Loucy (cell line): ENCODE measurements around the gene ZNF688.

Source experiments
- H2AFZ ChIP-seq: fragments of 200-600 bp; sonication (generic); 2 replicates; pipeline ENCODE4 v1.6.0; 2016; ENCODE audit warnings: antibody characterized with exemption, mild to moderate bottlenecking, low read length, moderate library complexity
- H3F3A ChIP-seq: fragments of 200-600 bp; 2 replicates; pipeline ENCODE4 v1.6.0; 2016; ENCODE audit warnings: antibody characterized with exemption, low read depth, mild to moderate bottlenecking
- H3K27me3 ChIP-seq: fragments of 200-600 bp; sonication (generic); 2 replicates; pipeline ENCODE4 v1.6.1; 2014; ENCODE audit warnings: low read length, mild to moderate bottlenecking; ENCODE audit not compliant: insufficient read depth, poor library complexity, severe bottlenecking
- H3K36me3 ChIP-seq: fragments of 200-600 bp; sonication (generic); 2 replicates; pipeline ENCODE4 v1.6.1; 2016; ENCODE audit warnings: low read length; ENCODE audit not compliant: insufficient read depth
- H3K4me1 ChIP-seq: fragments of 200-600 bp; sonication (generic); 2 replicates; pipeline ENCODE4 v1.5.1; 2014; ENCODE audit warnings: low read length, mild to moderate bottlenecking; ENCODE audit not compliant: insufficient read depth, poor library complexity, severe bottlenecking
- H3K4me2 ChIP-seq: fragments of 200-600 bp; sonication (generic); 2 replicates; pipeline ENCODE4 v1.6.0; 2014; ENCODE audit warnings: antibody characterized with exemption, low read length, low read depth, mild to moderate bottlenecking; ENCODE audit not compliant: poor library complexity, severe bottlenecking
- H3K4me3 ChIP-seq: fragments of 200-600 bp; sonication (generic); 2 replicates; pipeline ENCODE4 v1.5.1; 2014; ENCODE audit warnings: low read length, mild to moderate bottlenecking, mixed read lengths; ENCODE audit not compliant: poor library complexity, severe bottlenecking
- H3K79me2 ChIP-seq: fragments of 200-600 bp; sonication (generic); 2 replicates; pipeline ENCODE4 v1.6.1; 2014; ENCODE audit warnings: low read length; ENCODE audit not compliant: insufficient read depth
- H3K9ac ChIP-seq: fragments of 200-600 bp; sonication (generic); 2 replicates; pipeline ENCODE4 v1.6.0; 2014; ENCODE audit warnings: mild to moderate bottlenecking, low read depth, low read length, moderate library complexity; ENCODE audit not compliant: poor library complexity, severe bottlenecking
- H3K9me2 ChIP-seq: fragments of 200-600 bp; sonication (generic); replicated peaks from 2 replicates; pipeline ENCODE4 v1.6.1; 2016; ENCODE audit warnings: low read depth, low read length, mixed read lengths
- H3K9me3 ChIP-seq: fragments of 200-600 bp; sonication (generic); 2 replicates; pipeline ENCODE4 v1.6.1; 2014; ENCODE audit warnings: mild to moderate bottlenecking, antibody characterized with exemption, low read length, low read depth; ENCODE audit not compliant: insufficient read depth
- H4K20me1 ChIP-seq: fragments of 200-600 bp; sonication (generic); 2 replicates; pipeline ENCODE4 v1.6.0; 2014; ENCODE audit warnings: antibody characterized with exemption, low read length, mild to moderate bottlenecking; ENCODE audit not compliant: insufficient read depth, poor library complexity, severe bottlenecking
- EZH2phosphoT487 ChIP-seq: fragments of 200-600 bp; IDR thresholded peaks from 2 replicates; pipeline ENCODE4 v1.6.1; 2018; ENCODE audit warnings: antibody characterized with exemption, mild to moderate bottlenecking, moderate library complexity, borderline replicate concordance
- TF ChIP-seq, protein P1 (sequence below): fragments of 200-600 bp; sonication (generic); conservative IDR thresholded peaks from 2 replicates; pipeline ENCODE4 v1.5.1; 2014; ENCODE audit warnings: mild to moderate bottlenecking, antibody characterized with exemption, low read length

The ZNF688 gene

DNA sequence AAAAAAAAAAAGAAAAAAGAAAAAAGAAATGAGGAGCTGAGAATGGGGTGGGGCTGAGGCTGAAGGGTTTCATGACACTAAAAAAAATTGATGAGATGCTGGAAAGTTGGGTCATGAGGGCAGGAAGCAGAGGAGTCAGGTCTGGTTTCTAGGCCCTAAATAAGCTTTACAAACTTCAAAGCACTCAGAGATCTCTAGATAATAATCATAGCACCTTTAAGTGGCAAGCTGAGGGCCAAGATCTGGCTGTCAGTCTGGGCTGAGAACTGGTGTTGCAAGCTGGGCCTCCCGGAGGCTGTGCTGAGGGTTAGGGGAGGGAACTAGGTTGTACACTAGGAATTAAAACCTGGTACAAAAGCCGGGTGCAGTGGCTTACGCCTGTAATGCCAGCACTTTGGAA lies 19.7 kb downstream of the ZNF688 start:
- Histone ChIP-seq H3K36me3 (no peaks in the 10 kb centered on the region), H3K27me3 (no peaks in the 10 kb centered on the region), H3K9me2 (no peaks in the 10 kb centered on the region), H4K20me1 (no peaks in the 10 kb centered on the region), H2AFZ (no peak overlapping the region), H3K9me3 (no peaks in the 10 kb centered on the region), H3K79me2 (peaks cover 43% of the 10 kb centered on the region), H3F3A (no peaks in the 10 kb centered on the region), H3K4me3 (no peak overlapping the region), H3K4me2 (peak overlapping the region; percentile 14), H3K9ac (no peak overlapping the region), H3K4me1 (peaks cover 21% of the 10 kb centered on the region)
- TF ChIP-seq, protein P1, sequence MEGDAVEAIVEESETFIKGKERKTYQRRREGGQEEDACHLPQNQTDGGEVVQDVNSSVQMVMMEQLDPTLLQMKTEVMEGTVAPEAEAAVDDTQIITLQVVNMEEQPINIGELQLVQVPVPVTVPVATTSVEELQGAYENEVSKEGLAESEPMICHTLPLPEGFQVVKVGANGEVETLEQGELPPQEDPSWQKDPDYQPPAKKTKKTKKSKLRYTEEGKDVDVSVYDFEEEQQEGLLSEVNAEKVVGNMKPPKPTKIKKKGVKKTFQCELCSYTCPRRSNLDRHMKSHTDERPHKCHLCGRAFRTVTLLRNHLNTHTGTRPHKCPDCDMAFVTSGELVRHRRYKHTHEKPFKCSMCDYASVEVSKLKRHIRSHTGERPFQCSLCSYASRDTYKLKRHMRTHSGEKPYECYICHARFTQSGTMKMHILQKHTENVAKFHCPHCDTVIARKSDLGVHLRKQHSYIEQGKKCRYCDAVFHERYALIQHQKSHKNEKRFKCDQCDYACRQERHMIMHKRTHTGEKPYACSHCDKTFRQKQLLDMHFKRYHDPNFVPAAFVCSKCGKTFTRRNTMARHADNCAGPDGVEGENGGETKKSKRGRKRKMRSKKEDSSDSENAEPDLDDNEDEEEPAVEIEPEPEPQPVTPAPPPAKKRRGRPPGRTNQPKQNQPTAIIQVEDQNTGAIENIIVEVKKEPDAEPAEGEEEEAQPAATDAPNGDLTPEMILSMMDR = no peak
- no peak for TF ChIP-seq EZH2phosphoT487

DNA sequence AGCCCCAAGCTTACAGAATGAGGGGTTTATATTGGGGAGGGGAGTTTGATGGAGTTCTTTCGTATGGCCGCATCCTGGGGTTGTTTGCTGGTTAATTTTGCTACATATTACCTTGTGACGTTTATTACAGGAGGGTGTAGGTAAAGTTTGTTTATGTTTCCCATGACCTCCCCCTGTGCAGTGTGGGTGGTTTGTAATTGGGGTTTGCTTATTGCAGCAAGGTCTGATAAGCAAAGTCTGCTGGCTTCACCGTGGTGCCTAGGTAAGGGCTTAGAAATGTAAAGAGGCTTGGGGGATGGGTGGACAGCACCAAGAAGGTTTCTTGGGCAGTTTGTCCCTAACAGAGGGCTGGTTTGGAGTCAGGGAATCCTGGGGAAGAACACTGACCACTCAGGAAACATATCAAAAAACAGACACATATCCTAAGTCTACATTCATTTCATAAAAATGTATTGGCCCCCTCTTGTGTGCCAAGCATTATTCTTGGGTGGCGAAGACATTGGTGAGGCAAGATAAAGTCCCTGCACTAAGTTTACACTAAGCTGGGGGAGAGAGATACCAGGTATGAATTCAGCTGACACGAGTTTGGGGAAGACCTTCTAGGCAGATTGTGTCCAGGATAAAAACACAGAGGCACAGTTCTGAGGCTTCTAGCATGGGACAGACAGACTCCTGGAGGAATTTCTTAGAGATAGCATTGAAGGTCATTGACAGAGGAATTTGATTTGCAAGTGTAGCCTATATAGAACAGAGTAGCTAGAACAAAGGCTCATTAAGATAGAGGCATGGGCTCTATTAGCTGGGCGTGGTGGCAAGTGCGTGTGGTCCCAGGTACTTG lies 22.9 kb downstream of the ZNF688 start:
- Histone ChIP-seq H4K20me1 (no peaks in the 10 kb centered on the region), H3K79me2 (peaks cover 12% of the 10 kb centered on the region; the same call in 1 of the 2 replicates), H2AFZ (no peak overlapping the region), H3K9me2 (no peaks in the 10 kb centered on the region), H3K9ac (no peak overlapping the region), H3K9me3 (no peaks in the 10 kb centered on the region), H3F3A (no peaks in the 10 kb centered on the region), H3K4me3 (no peak overlapping the region), H3K36me3 (no peaks in the 10 kb centered on the region), H3K4me2 (no peak overlapping the region), H3K27me3 (no peaks in the 10 kb centered on the region), H3K4me1 (peaks cover 15% of the 10 kb centered on the region)
- TF ChIP-seq EZH2phosphoT487 = no peak
- TF ChIP-seq, protein P1 = no peak

DNA sequence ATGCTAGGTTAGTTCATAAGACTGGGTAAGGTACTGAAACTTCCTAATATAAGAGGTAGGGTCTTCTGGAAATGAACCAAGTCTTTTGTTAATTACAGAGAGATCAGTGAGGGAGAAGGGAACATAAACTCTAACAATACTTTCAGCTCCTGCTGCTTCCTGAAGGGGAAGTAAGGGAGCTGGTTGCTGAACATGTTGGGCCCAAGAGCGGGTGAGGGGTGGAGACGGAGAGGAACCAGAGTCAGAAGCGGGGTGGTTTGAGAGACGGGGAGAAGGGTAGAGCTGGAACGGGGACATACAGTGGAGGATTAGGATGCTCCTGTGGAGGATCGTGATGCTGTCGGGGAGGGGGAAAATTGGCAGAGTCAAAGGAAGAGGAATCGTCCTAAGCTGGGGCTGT lies 25.4 kb downstream of the ZNF688 start:
- Histone ChIP-seq H3K4me1 (no peaks in the 10 kb centered on the region), H3K9me2 (no peaks in the 10 kb centered on the region), H3K9ac (no peak overlapping the region), H3K36me3 (no peaks in the 10 kb centered on the region), H2AFZ (no peak overlapping the region), H3K27me3 (no peaks in the 10 kb centered on the region), H3F3A (no peaks in the 10 kb centered on the region), H3K9me3 (no peaks in the 10 kb centered on the region), H3K4me3 (no peak overlapping the region), H3K79me2 (no peaks in the 10 kb centered on the region), H4K20me1 (no peaks in the 10 kb centered on the region), H3K4me2 (no peak overlapping the region)
- TF ChIP-seq, protein P1 = no peak
- no peak for TF ChIP-seq EZH2phosphoT487
